ENCODE results near the gene RNF11.

The RNF11 gene

GRCh38 chr1:51320967-51321923 is 85.2 kb downstream of the RNF11 start:
- no peaks in the 10 kb centered on the region for H3K36me3 ChIP-seq (ENCODE audit: low read length)
- H4K20me1 ChIP-seq (ENCODE audit: low read depth, low read length), result no peaks in the 10 kb centered on the region
- no peak overlapping the region for H3K27ac ChIP-seq (ENCODE audit: low read depth, low read length)
- no peaks in the 10 kb centered on the region for H3K9me3 ChIP-seq (ENCODE audit: insufficient read depth, low read length)
- no peaks in the 10 kb centered on the region for H3K79me2 ChIP-seq (ENCODE audit: insufficient read depth, low read length)
- no peaks in the 10 kb centered on the region for H3K9me2 ChIP-seq (replicated peaks; ENCODE audit: insufficient read depth, low read length)
- H3K9ac ChIP-seq (ENCODE audit: low read length), result no peak overlapping the region
- no peak overlapping the region for H3K4me3 ChIP-seq (ENCODE audit: insufficient read depth, low read length, poor library complexity, severe bottlenecking)
- H2AFZ ChIP-seq (ENCODE audit: low read depth, low read length, severe bottlenecking), result no peak overlapping the region
- H3K27me3 ChIP-seq (ENCODE audit: low read length), result no peaks in the 10 kb centered on the region
- H3K4me2 ChIP-seq (ENCODE audit: low read depth, low read length, poor library complexity, severe bottlenecking), result no peak overlapping the region
- no peaks in the 10 kb centered on the region for H3F3A ChIP-seq (ENCODE audit: insufficient read depth)
- no peak for TF ChIP-seq EZH2phosphoT487 (conservative IDR thresholded peaks at IDR 0.05; ENCODE audit: low read length)
- no peak for TF ChIP-seq CTCF (IDR thresholded peaks at IDR 0.05; ENCODE audit: insufficient read depth, low read length, poor library complexity, severe bottlenecking)

- Histone ChIP-seq H2AFZ (ENCODE audit: low read depth, low read length, severe bottlenecking) (no peak overlapping the region), H3K9ac (ENCODE audit: low read length) (no peak overlapping the region), H3K9me3 (ENCODE audit: insufficient read depth, low read length) (no peaks in the 10 kb centered on the region), H3K27ac (ENCODE audit: low read depth, low read length) (no peak overlapping the region), H3K36me3 (ENCODE audit: low read length) (no peaks in the 10 kb centered on the region), H3K4me3 (ENCODE audit: insufficient read depth, low read length, poor library complexity, severe bottlenecking) (no peak overlapping the region), H3F3A (ENCODE audit: insufficient read depth) (no peaks in the 10 kb centered on the region), H3K9me2 (replicated peaks; ENCODE audit: insufficient read depth, low read length) (no peaks in the 10 kb centered on the region), H3K79me2 (ENCODE audit: insufficient read depth, low read length) (no peaks in the 10 kb centered on the region), H3K4me2 (ENCODE audit: low read depth, low read length, poor library complexity, severe bottlenecking) (no peak overlapping the region), H3K27me3 (ENCODE audit: low read length) (no peaks in the 10 kb centered on the region), H4K20me1 (ENCODE audit: low read depth, low read length) (no peaks in the 10 kb centered on the region)
- no peak for TF ChIP-seq CTCF (IDR thresholded peaks at IDR 0.05; ENCODE audit: insufficient read depth, low read length, poor library complexity, severe bottlenecking)
- no peak for TF ChIP-seq EZH2phosphoT487 (conservative IDR thresholded peaks at IDR 0.05; ENCODE audit: low read length)
These were observed 85.8 kb downstream of the RNF11 start for GRCh38 chr1:51321924-51322280.

- Histone ChIP-seq H3F3A (ENCODE audit: insufficient read depth) (no peaks in the 10 kb centered on the region), H3K27me3 (ENCODE audit: low read length) (no peaks in the 10 kb centered on the region), H3K79me2 (ENCODE audit: insufficient read depth, low read length) (no peaks in the 10 kb centered on the region), H3K9me3 (ENCODE audit: insufficient read depth, low read length) (no peaks in the 10 kb centered on the region), H3K4me3 (ENCODE audit: insufficient read depth, low read length, poor library complexity, severe bottlenecking) (no peak overlapping the region), H2AFZ (ENCODE audit: low read depth, low read length, severe bottlenecking) (no peak overlapping the region), H3K27ac (ENCODE audit: low read depth, low read length) (no peak overlapping the region), H3K9me2 (replicated peaks; ENCODE audit: insufficient read depth, low read length) (no peaks in the 10 kb centered on the region), H3K4me2 (ENCODE audit: low read depth, low read length, poor library complexity, severe bottlenecking) (no peak overlapping the region), H3K36me3 (ENCODE audit: low read length) (no peaks in the 10 kb centered on the region), H3K9ac (ENCODE audit: low read length) (no peak overlapping the region), H4K20me1 (ENCODE audit: low read depth, low read length) (no peaks in the 10 kb centered on the region)
- TF ChIP-seq CTCF (IDR thresholded peaks at IDR 0.05; ENCODE audit: insufficient read depth, low read length, poor library complexity, severe bottlenecking) (no peak), EZH2phosphoT487 (conservative IDR thresholded peaks at IDR 0.05; ENCODE audit: low read length) (no peak)
These were observed 86.5 kb downstream of the RNF11 start for GRCh38 chr1:51322417-51323101.
